ENCODE measurements around the gene MAP4K2.

DNA sequence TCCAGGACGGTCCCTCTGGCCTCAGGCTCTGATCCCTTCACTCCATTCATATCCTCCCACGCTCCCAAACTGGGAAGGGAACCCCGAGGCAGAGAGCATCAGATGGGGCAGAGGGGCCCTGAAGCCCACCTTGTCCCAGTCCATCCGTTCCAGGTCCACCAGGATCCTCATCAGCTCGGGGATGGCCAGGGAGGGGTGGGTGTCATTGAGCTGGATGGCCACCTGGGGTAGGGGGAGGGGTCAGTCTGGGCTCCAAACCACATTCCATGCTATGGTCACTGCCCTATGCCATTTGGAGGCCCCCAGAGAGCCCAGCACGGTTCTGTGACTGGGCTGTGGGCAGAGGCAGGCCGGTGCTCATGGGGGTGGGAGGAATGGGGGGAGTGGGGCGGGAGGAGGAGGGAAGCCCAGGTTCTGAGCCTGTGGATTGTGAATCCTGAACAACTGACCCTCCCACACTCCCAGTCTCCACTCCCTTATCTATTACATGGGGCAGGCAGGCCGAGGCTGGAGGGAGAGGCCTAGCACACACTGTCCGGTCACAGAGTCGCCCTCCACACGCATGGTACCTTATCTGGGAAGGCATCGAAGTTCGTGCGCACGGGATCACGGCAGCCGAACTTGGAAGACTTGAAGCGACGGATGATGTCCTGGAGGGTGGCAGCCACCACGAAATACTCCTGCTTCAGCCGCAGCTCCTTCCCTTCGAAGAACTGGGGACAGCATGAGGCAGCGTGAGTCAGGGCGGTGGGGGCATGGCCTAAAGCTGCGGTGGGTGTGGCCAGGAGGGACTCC lies 48.7 kb downstream of the MAP4K2 start:
- TF ChIP-seq POLR2AphosphoS5 (IDR thresholded peaks at IDR 0.05; ENCODE audit: low read depth) (no peak), CREB1 (CRISPR knock-in tag; IDR thresholded peaks at IDR 0.05; ENCODE audit: low read depth) (no peak), EZH2phosphoT487 (IDR thresholded peaks at IDR 0.05; ENCODE audit: unreplicated experiment) (no peak), JUNB (IDR thresholded peaks at IDR 0.05; ENCODE audit: unreplicated experiment) (no peak), EZH2 (IDR thresholded peaks at IDR 0.05; ENCODE audit: low read depth, unreplicated experiment) (no peak), ZNF114 (CRISPR knock-in tag; IDR thresholded peaks at IDR 0.05) (no peak), NANOG (IDR thresholded peaks at IDR 0.05; ENCODE audit: borderline replicate concordance) (no peak), ZNF331 (CRISPR knock-in tag; IDR thresholded peaks at IDR 0.05; ENCODE audit: low read depth) (no peak), STAT1 (IDR thresholded peaks at IDR 0.05; ENCODE audit: unreplicated experiment) (no peak)
- TF ChIP-seq, protein P1, sequence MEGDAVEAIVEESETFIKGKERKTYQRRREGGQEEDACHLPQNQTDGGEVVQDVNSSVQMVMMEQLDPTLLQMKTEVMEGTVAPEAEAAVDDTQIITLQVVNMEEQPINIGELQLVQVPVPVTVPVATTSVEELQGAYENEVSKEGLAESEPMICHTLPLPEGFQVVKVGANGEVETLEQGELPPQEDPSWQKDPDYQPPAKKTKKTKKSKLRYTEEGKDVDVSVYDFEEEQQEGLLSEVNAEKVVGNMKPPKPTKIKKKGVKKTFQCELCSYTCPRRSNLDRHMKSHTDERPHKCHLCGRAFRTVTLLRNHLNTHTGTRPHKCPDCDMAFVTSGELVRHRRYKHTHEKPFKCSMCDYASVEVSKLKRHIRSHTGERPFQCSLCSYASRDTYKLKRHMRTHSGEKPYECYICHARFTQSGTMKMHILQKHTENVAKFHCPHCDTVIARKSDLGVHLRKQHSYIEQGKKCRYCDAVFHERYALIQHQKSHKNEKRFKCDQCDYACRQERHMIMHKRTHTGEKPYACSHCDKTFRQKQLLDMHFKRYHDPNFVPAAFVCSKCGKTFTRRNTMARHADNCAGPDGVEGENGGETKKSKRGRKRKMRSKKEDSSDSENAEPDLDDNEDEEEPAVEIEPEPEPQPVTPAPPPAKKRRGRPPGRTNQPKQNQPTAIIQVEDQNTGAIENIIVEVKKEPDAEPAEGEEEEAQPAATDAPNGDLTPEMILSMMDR (conservative IDR thresholded peaks at IDR 0.05; ENCODE audit: low read depth in 2 of 2) = no peak
- TF ChIP-seq, protein P2, sequence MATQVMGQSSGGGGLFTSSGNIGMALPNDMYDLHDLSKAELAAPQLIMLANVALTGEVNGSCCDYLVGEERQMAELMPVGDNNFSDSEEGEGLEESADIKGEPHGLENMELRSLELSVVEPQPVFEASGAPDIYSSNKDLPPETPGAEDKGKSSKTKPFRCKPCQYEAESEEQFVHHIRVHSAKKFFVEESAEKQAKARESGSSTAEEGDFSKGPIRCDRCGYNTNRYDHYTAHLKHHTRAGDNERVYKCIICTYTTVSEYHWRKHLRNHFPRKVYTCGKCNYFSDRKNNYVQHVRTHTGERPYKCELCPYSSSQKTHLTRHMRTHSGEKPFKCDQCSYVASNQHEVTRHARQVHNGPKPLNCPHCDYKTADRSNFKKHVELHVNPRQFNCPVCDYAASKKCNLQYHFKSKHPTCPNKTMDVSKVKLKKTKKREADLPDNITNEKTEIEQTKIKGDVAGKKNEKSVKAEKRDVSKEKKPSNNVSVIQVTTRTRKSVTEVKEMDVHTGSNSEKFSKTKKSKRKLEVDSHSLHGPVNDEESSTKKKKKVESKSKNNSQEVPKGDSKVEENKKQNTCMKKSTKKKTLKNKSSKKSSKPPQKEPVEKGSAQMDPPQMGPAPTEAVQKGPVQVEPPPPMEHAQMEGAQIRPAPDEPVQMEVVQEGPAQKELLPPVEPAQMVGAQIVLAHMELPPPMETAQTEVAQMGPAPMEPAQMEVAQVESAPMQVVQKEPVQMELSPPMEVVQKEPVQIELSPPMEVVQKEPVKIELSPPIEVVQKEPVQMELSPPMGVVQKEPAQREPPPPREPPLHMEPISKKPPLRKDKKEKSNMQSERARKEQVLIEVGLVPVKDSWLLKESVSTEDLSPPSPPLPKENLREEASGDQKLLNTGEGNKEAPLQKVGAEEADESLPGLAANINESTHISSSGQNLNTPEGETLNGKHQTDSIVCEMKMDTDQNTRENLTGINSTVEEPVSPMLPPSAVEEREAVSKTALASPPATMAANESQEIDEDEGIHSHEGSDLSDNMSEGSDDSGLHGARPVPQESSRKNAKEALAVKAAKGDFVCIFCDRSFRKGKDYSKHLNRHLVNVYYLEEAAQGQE (IDR thresholded peaks at IDR 0.05; ENCODE audit: unreplicated experiment) = no peak
- TF ChIP-seq, protein P3, sequence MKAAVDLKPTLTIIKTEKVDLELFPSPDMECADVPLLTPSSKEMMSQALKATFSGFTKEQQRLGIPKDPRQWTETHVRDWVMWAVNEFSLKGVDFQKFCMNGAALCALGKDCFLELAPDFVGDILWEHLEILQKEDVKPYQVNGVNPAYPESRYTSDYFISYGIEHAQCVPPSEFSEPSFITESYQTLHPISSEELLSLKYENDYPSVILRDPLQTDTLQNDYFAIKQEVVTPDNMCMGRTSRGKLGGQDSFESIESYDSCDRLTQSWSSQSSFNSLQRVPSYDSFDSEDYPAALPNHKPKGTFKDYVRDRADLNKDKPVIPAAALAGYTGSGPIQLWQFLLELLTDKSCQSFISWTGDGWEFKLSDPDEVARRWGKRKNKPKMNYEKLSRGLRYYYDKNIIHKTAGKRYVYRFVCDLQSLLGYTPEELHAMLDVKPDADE (IDR thresholded peaks at IDR 0.05) = no peak
- TF ChIP-seq, protein P4, sequence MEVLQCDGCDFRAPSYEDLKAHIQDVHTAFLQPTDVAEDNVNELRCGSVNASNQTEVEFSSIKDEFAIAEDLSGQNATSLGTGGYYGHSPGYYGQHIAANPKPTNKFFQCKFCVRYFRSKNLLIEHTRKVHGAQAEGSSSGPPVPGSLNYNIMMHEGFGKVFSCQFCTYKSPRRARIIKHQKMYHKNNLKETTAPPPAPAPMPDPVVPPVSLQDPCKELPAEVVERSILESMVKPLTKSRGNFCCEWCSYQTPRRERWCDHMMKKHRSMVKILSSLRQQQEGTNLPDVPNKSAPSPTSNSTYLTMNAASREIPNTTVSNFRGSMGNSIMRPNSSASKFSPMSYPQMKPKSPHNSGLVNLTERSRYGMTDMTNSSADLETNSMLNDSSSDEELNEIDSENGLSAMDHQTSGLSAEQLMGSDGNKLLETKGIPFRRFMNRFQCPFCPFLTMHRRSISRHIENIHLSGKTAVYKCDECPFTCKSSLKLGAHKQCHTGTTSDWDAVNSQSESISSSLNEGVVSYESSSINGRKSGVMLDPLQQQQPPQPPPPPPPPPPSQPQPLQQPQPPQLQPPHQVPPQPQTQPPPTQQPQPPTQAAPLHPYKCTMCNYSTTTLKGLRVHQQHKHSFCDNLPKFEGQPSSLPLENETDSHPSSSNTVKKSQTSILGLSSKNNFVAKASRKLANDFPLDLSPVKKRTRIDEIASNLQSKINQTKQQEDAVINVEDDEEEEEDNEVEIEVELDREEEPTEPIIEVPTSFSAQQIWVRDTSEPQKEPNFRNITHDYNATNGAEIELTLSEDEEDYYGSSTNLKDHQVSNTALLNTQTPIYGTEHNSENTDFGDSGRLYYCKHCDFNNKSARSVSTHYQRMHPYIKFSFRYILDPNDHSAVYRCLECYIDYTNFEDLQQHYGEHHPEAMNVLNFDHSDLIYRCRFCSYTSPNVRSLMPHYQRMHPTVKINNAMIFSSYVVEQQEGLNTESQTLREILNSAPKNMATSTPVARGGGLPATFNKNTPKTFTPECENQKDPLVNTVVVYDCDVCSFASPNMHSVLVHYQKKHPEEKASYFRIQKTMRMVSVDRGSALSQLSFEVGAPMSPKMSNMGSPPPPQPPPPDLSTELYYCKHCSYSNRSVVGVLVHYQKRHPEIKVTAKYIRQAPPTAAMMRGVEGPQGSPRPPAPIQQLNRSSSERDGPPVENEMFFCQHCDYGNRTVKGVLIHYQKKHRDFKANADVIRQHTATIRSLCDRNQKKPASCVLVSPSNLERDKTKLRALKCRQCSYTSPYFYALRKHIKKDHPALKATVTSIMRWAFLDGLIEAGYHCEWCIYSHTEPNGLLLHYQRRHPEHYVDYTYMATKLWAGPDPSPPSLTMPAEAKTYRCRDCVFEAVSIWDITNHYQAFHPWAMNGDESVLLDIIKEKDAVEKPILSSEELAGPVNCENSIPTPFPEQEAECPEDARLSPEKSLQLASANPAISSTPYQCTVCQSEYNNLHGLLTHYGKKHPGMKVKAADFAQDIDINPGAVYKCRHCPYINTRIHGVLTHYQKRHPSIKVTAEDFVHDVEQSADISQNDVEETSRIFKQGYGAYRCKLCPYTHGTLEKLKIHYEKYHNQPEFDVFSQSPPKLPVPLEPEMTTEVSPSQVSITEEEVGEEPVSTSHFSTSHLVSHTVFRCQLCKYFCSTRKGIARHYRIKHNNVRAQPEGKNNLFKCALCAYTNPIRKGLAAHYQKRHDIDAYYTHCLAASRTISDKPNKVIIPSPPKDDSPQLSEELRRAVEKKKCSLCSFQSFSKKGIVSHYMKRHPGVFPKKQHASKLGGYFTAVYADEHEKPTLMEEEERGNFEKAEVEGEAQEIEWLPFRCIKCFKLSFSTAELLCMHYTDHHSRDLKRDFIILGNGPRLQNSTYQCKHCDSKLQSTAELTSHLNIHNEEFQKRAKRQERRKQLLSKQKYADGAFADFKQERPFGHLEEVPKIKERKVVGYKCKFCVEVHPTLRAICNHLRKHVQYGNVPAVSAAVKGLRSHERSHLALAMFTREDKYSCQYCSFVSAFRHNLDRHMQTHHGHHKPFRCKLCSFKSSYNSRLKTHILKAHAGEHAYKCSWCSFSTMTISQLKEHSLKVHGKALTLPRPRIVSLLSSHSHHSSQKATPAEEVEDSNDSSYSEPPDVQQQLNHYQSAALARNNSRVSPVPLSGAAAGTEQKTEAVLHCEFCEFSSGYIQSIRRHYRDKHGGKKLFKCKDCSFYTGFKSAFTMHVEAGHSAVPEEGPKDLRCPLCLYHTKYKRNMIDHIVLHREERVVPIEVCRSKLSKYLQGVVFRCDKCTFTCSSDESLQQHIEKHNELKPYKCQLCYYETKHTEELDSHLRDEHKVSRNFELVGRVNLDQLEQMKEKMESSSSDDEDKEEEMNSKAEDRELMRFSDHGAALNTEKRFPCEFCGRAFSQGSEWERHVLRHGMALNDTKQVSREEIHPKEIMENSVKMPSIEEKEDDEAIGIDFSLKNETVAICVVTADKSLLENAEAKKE (CRISPR knock-in tag; IDR thresholded peaks at IDR 0.05) = no peak
